ENCODE results near the gene TNNC1. TPM values are rescaled to one million over a fixed set of nuclear protein-coding genes. Genes with fewer than 3 reads are reported as not detected.
A peak's percentile ranks its signal among the peaks of the same experiment; 100 is the strongest.

TNNC1 gene
- total RNA-seq, 3 donors from 2014 or later (not counting 1 experiment from before 2014, with no cell fraction given) = 1.1 to 1.2 TPM; not detected in 1

DNA sequence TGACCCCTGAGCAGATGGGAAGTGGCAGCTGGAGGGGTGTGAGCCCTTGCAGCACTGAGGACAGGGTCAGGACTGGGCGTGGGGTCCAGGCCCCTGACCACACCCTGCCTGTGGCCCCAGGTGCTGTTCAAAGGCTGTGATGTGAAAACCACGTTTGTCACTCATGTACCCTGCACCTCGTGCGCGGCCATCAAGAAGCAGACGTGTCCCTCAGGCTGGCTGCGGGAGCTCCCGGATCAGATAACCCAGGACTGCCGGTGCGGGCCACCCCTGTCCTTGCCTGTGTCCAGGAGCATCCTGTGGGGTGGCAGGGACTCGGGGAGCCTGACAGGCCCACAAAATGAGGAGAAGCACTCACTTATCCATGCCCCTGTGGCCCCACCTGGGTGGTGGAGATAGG is 47.2 kb upstream of the TNNC1 start:
- intact Hi-C loops (cut with micrococcal nuclease) = no loop called here
- ATAC-seq (no peak), DNase-seq (no peak)
- Mint-ChIP-seq H3K4me3 (no peak overlapping the region), H3K36me3 (no peaks in the 10 kb centered on the region), H3K27me3 (ENCODE audit: low read depth in 2 of 2) (no peaks in the 10 kb centered on the region), H3K4me1 (peaks cover 0 to 8% of the 10 kb centered on the region in 2 donors), H3K9me3 (no peaks in the 10 kb centered on the region), H3K27ac (no peak overlapping the region)
- TF ChIP-seq, protein P1, sequence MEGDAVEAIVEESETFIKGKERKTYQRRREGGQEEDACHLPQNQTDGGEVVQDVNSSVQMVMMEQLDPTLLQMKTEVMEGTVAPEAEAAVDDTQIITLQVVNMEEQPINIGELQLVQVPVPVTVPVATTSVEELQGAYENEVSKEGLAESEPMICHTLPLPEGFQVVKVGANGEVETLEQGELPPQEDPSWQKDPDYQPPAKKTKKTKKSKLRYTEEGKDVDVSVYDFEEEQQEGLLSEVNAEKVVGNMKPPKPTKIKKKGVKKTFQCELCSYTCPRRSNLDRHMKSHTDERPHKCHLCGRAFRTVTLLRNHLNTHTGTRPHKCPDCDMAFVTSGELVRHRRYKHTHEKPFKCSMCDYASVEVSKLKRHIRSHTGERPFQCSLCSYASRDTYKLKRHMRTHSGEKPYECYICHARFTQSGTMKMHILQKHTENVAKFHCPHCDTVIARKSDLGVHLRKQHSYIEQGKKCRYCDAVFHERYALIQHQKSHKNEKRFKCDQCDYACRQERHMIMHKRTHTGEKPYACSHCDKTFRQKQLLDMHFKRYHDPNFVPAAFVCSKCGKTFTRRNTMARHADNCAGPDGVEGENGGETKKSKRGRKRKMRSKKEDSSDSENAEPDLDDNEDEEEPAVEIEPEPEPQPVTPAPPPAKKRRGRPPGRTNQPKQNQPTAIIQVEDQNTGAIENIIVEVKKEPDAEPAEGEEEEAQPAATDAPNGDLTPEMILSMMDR (IDR thresholded peaks at IDR 0.05) = no peak
- H3K36me3 ChIP-seq (ENCODE audit: control insufficient read depth, insufficient read depth, low read length) = no peaks in the 10 kb centered on the region
- H3K4me3 ChIP-seq (ENCODE audit: low read length) = no peak overlapping the region
- WGBS (ENCODE audit: insufficient coverage) = 72% methylated on average over 11 of the region's 11 CpGs
- no peak overlapping the region for H3K27ac ChIP-seq (ENCODE audit: low read length)
- H3K4me1 ChIP-seq (ENCODE audit: control insufficient read depth, insufficient read depth, low read length) = peaks cover 28% of the 10 kb centered on the region
- no peaks in the 10 kb centered on the region for H3K27me3 ChIP-seq (ENCODE audit: control insufficient read depth, insufficient read depth, low read length)
- no peaks in the 10 kb centered on the region for H3K9me3 ChIP-seq (ENCODE audit: control insufficient read depth, insufficient read depth, low read length)

DNA sequence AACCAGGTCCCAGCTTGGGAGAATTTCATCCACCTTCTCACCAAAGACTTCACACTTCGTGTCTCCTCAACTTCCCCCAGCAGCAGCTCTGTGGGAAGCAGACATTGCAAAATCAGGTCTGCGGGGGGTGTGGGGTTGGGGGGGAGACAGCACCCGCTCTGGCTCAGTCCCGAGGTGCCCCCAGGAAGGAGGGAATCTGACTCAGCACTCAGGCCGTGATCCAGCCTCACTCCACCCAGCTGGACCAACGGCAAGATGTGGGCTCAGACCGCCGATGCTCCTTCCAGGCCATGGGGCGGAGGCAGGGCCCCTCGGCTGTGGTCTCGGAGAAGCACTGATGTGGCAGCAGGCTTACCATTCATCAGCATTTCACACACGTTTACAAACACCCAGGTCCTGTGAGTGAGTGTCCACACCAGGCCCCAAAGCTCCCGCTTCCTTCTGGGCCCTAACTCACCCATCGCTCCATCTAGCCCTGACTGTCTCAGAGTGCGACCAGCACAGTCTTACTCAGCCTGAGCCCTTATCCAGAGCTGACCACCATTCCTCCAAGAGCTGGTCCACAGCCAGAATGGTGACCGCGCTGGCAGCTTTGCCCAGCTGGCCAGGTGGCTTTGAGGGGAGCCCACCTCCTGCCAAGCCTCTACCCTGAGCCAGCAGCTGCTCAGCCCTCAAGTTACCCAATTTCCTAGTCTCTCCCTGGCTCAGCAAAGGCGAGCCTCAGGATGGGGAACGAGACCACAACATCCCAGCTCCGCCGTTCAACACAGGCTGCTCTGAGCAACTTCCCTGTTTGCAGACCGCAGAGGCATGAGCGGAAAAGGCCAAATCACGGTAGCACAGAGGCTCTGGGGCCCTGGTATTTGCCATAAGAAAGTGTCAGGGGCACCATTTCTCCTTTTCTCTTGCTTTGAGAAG is 44.6 kb upstream of the TNNC1 start:
- H3K4me3 ChIP-seq (ENCODE audit: low read length) = no peak overlapping the region
- H3K4me1 Mint-ChIP-seq = peaks cover 0 to 18% of the 10 kb centered on the region in 2 donors
- H3K27me3 ChIP-seq (ENCODE audit: control insufficient read depth, insufficient read depth, low read length) = no peaks in the 10 kb centered on the region
- H3K27ac Mint-ChIP-seq = no peak overlapping the region
- H3K9me3 ChIP-seq (ENCODE audit: control insufficient read depth, insufficient read depth, low read length) = no peaks in the 10 kb centered on the region
- whole genome bisulfite sequencing (ENCODE audit: insufficient coverage) = 21% methylated on average over 24 of the region's 24 CpGs
- no peaks in the 10 kb centered on the region for H3K36me3 Mint-ChIP-seq
- H3K27me3 Mint-ChIP-seq (ENCODE audit: low read depth in 2 of 2) = no peaks in the 10 kb centered on the region
- no peaks in the 10 kb centered on the region for H3K9me3 Mint-ChIP-seq
- intact Hi-C loops (cut with micrococcal nuclease) = no loop called here
- DNase-seq (no peak), ATAC-seq (peak; percentile 31 to 68 (median 36))
- no peaks in the 10 kb centered on the region for H3K36me3 ChIP-seq (ENCODE audit: control insufficient read depth, insufficient read depth, low read length)
- no peak overlapping the region for H3K4me3 Mint-ChIP-seq
- H3K4me1 ChIP-seq (ENCODE audit: control insufficient read depth, insufficient read depth, low read length) = peaks cover 46% of the 10 kb centered on the region
- H3K27ac ChIP-seq (ENCODE audit: low read length) = no peak overlapping the region
- TF ChIP-seq, protein P1 (IDR thresholded peaks at IDR 0.05) = no peak

DNA sequence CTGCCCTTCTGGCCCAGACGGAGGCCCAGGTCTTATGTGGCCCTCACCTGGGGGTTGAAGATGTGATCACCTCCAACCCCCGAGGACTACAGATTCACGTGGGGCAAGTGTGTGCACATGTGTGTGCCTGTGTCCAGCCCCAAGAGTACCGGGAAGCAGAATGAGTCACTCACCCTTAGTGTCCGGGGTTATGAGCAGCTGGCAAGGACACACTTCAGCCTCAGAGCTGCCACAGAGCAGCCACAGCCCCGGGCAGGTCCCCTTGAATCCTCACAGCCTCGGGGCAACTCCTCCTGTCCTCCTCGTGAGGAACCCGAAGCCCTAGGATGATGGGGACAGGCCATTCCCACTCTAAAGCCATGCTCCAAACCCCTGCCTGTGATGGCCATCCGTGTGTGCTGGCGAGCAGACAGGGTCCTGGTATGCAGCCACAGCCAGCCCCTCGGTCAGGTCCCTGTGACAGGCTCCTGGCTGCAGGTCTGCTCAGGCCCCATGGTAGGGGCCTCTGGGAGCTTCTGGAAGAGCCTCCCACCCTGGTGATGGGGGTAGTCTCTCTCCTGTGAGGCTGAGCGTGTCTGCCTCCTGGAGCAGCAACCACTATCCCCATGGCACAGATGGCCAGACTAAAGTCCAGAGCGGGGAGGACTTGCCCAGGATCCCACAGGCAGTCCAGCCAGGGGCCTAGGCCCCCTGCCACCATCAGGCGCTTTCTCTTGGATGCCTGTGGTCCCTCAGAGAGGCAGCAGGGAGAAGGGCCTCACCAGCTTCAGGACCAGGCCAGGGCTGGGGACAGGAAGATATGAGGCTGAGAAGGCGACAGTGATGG is 42.1 kb upstream of the TNNC1 start:
- no peak overlapping the region for H3K27ac ChIP-seq (ENCODE audit: low read length)

More for the DNA sequence above, 42.1 kb upstream of the TNNC1 start:
- H3K9me3 Mint-ChIP-seq = no peaks in the 10 kb centered on the region
- Histone ChIP-seq H3K9me3 (ENCODE audit: control insufficient read depth, insufficient read depth, low read length) (no peaks in the 10 kb centered on the region), H3K4me3 (ENCODE audit: low read length) (no peak overlapping the region), H3K27me3 (ENCODE audit: control insufficient read depth, insufficient read depth, low read length) (no peaks in the 10 kb centered on the region), H3K4me1 (ENCODE audit: control insufficient read depth, insufficient read depth, low read length) (peaks cover 50% of the 10 kb centered on the region), H3K36me3 (ENCODE audit: control insufficient read depth, insufficient read depth, low read length) (peaks cover 21% of the 10 kb centered on the region)
- TF ChIP-seq, protein P1 (IDR thresholded peaks at IDR 0.05) = no peak
- DNase-seq = no peak
- no peaks in the 10 kb centered on the region for H3K36me3 Mint-ChIP-seq
- H3K4me3 Mint-ChIP-seq = no peak overlapping the region
- peaks cover 0 to 18% of the 10 kb centered on the region in 2 donors for H3K4me1 Mint-ChIP-seq
- WGBS (ENCODE audit: insufficient coverage) = 74% methylated on average over 16 of the region's 16 CpGs
- intact Hi-C loops (cut with micrococcal nuclease) = no loop called here
- no peak for ATAC-seq
- no peaks in the 10 kb centered on the region for H3K27me3 Mint-ChIP-seq (ENCODE audit: low read depth in 2 of 2)
- no peak overlapping the region for H3K27ac Mint-ChIP-seq

Data from natural killer cell (primary cell).